RWPE1 (cell line): Measurements from ENCODE around the gene GRK6.

Source experiments
- CTCF ChIA-PET: fragments of 350-600 bp; sonication (Branson Sonifier 250); formaldehyde crosslinking; extraction: SDS; loops from one replicate; lab custom pipeline; 2021; lab: Yijun Ruan, JAX
- POLR2A ChIA-PET: fragments of 400-600 bp; formaldehyde crosslinking; extraction: SDS; loops from one replicate; lab custom pipeline; 2020; ENCODE audit warnings: antibody characterized with exemption; ENCODE audit not compliant: low non-redundant PET; lab: Yijun Ruan, JAX
- DNase-seq: peaks from one replicate; pipeline ENCODE4 v3.0.0; 2012; ENCODE audit warnings: low spot score
- H3K27ac ChIP-seq: fragments of 450-650 bp; 2 replicates; pipeline ENCODE4 v1.5.1; 2017
- CTCF ChIP-seq: fragments of 450-650 bp; conservative IDR thresholded peaks from 2 replicates; pipeline ENCODE4 v1.5.1; 2017; ENCODE audit warnings: low read depth, mild to moderate bottlenecking

Gene GRK6

GRCh38 chr5:177421062-177421798, 5.2 kb upstream of the GRK6 start:
- H3K27ac ChIP-seq, result no peak overlapping the region
- no peak for TF ChIP-seq CTCF
- ChIA-PET CTCF (interaction anchor here (0.6 kb wide), 1 partner anchor 17 kb away, joined by 3 read pairs; no protein-coding TSS in a partner anchor), POLR2A (no interaction called here)
- no peak for DNase-seq

GRCh38 chr5:177423671-177424070, 2.8 kb upstream of the GRK6 start:
- no peak for TF ChIP-seq CTCF
- no peak overlapping the region for H3K27ac ChIP-seq
- DNase-seq, result no peak
- ChIA-PET CTCF (interaction anchor here (0.6 to 9.8 kb wide), 3 partner anchors 20 to 762 kb away, joined by 3 to 100 read pairs (median 3); no protein-coding TSS in a partner anchor), POLR2A (no interaction called here)

- DNase-seq, result no peak
- POLR2A ChIA-PET, result interaction anchor here (0.7 to 2.0 kb wide), 3 partner anchors 22 to 699 kb away, joined by 3 to 11 read pairs (median 7); no protein-coding TSS in a partner anchor
- peak overlapping the region; percentile 94 for H3K27ac ChIP-seq
- CTCF ChIA-PET, result interaction anchor here (9.8 kb wide), 1 partner anchor 22 kb away, joined by 100 read pairs; no protein-coding TSS in a partner anchor
- TF ChIP-seq CTCF, result no peak
Measured at GRCh38 chr5:177425196-177425800, 1.2 kb upstream of the GRK6 start.

- peak; percentile 100 for DNase-seq
- TF ChIP-seq CTCF, result no peak
- ChIA-PET POLR2A (interaction anchor here (0.5 to 2.0 kb wide), 12 partner anchors 11 to 698 kb away, joined by 3 to 11 read pairs (median 4); partner anchors contain the start of gene F12), CTCF (interaction anchor here (0.6 to 9.8 kb wide), 8 partner anchors 18 to 116 kb away, joined by 3 to 100 read pairs (median 3); no protein-coding TSS in a partner anchor)
- H3K27ac ChIP-seq, result peak overlapping the region; percentile 94
Measured at GRCh38 chr5:177425801-177426565, 493 bp upstream of the GRK6 start.

- DNase-seq, result no peak
- ChIA-PET POLR2A (interaction anchor here (2.0 kb wide), 1 partner anchor 20 kb away, joined by 11 read pairs; no protein-coding TSS in a partner anchor), CTCF (interaction anchor here (0.9 to 9.8 kb wide), 6 partner anchors 17 to 118 kb away, joined by 3 to 100 read pairs (median 4); no protein-coding TSS in a partner anchor)
- H3K27ac ChIP-seq, result peak overlapping the region; percentile 94
- TF ChIP-seq CTCF, result no peak
Measured at GRCh38 chr5:177427211-177427822, 841 bp downstream of the GRK6 start.
